H1 (cell line): Measurements from ENCODE around the gene TEKT5.

ENCODE experiments used
- E2F6 ChIP-seq: IDR thresholded peaks from 2 replicates; pipeline ENCODE4 v1.6.1; 2012; ENCODE audit warnings: inconsistent platforms
- EGR1 ChIP-seq: IDR thresholded peaks from 2 replicates; pipeline ENCODE4 v1.6.1; 2011; ENCODE audit warnings: low read depth, low read length, borderline replicate concordance
- EZH2 ChIP-seq: fragments of 200-600 bp; sonication (generic); IDR thresholded peaks from 2 replicates; pipeline ENCODE4 v1.7.1; 2012; ENCODE audit warnings: low read depth, mild to moderate bottlenecking, moderate library complexity, low read length, inconsistent platforms; ENCODE audit not compliant: severe bottlenecking
- JUN ChIP-seq: IDR thresholded peaks from 2 replicates; pipeline ENCODE4 v1.6.1; 2011; ENCODE audit warnings: low read depth, mild to moderate bottlenecking, improper control_type of control experiment, low read length
- KDM1A ChIP-seq: fragments of 200-600, 300-600 bp; sonication (generic); IDR thresholded peaks from 2 replicates; pipeline ENCODE4 v1.7.1; 2016; ENCODE audit warnings: mild to moderate bottlenecking, low read length, borderline replicate concordance
- POLR2AphosphoS5 ChIP-seq: IDR thresholded peaks from 2 replicates; pipeline ENCODE4 v1.6.1; 2011; ENCODE audit warnings: low read depth, low read length
- RFX5 ChIP-seq: IDR thresholded peaks from 2 replicates; pipeline ENCODE4 v1.6.1; 2011; ENCODE audit warnings: low read depth, low read length, improper control_type of control experiment, borderline replicate concordance
- SP1 ChIP-seq: IDR thresholded peaks from 2 replicates; pipeline ENCODE4 v1.6.1; 2011; ENCODE audit warnings: low read depth, low read length
- SP4 ChIP-seq: IDR thresholded peaks from 2 replicates; pipeline ENCODE4 v1.6.1; 2012; ENCODE audit warnings: low read length, inconsistent platforms
- TCF12 ChIP-seq: IDR thresholded peaks from 2 replicates; pipeline ENCODE4 v1.6.1; 2011; ENCODE audit warnings: low read depth, mild to moderate bottlenecking, low read length
- TF ChIP-seq, protein P1 (sequence below), 3 experiments: IDR thresholded peaks; 1 replicate in 2 of 3; 2 replicates in 1 of 3; pipeline versions ENCODE4 v1.5.1 to v1.6.1; 2011; ENCODE audit warnings: low read length in 3 of 3, mild to moderate bottlenecking in 3 of 3, inconsistent platforms in 2 of 3, low read depth in 1 of 3, moderate library complexity in 1 of 3; ENCODE audit not compliant: insufficient read depth in 1 of 3; ENCODE audit errors: control extremely low read depth in 1 of 3
- TF ChIP-seq, protein P2 (sequence below): IDR thresholded peaks from 2 replicates; pipeline ENCODE4 v1.6.1; 2012; ENCODE audit warnings: inconsistent platforms

GRCh38 chr16:10737068-10737625 is 42.4 kb upstream of the TEKT5 start:
- TF ChIP-seq EZH2 = no peak
- TF ChIP-seq RFX5 = no peak
- TF ChIP-seq KDM1A = no peak
- TF ChIP-seq, protein P1, sequence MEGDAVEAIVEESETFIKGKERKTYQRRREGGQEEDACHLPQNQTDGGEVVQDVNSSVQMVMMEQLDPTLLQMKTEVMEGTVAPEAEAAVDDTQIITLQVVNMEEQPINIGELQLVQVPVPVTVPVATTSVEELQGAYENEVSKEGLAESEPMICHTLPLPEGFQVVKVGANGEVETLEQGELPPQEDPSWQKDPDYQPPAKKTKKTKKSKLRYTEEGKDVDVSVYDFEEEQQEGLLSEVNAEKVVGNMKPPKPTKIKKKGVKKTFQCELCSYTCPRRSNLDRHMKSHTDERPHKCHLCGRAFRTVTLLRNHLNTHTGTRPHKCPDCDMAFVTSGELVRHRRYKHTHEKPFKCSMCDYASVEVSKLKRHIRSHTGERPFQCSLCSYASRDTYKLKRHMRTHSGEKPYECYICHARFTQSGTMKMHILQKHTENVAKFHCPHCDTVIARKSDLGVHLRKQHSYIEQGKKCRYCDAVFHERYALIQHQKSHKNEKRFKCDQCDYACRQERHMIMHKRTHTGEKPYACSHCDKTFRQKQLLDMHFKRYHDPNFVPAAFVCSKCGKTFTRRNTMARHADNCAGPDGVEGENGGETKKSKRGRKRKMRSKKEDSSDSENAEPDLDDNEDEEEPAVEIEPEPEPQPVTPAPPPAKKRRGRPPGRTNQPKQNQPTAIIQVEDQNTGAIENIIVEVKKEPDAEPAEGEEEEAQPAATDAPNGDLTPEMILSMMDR (IDR thresholded peaks at IDR 0.05; ENCODE audit: control extremely low read depth in 1 of 3, insufficient read depth in 1 of 3, low read depth in 1 of 3, low read length in 3 of 3) = peak; percentile 44 to 85 (median 81)
- no peak for TF ChIP-seq E2F6
- TF ChIP-seq, protein P2, sequence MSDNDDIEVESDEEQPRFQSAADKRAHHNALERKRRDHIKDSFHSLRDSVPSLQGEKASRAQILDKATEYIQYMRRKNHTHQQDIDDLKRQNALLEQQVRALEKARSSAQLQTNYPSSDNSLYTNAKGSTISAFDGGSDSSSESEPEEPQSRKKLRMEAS = no peak
- TF ChIP-seq JUN = no peak
- TF ChIP-seq POLR2AphosphoS5 = no peak
- TF ChIP-seq EGR1 = no peak
- TF ChIP-seq SP1 = no peak
- TF ChIP-seq TCF12 = no peak
- TF ChIP-seq SP4 = no peak
